Smooth muscle cell (in vitro differentiated cells): ENCODE data around the gene BCAP29. TPM values are rescaled to one million over a fixed set of nuclear protein-coding genes. Genes with fewer than 3 reads are reported as not detected.
"Not testable (repeated sequence)": the region's sequence is repeated elsewhere in the genome, so short reads cannot be mapped to it uniquely, and the experiment has no call there.

Experiments
- DNase-seq: peaks from one replicate; lab custom pipeline; 2025; ENCODE audit not compliant: unreplicated experiment; lab: John Stamatoyannopoulos, UW
- H2AFZ ChIP-seq: fragments of 200-600 bp; sonication (generic); 2 replicates; pipeline ENCODE4 v1.6.0; 2016; ENCODE audit warnings: antibody characterized with exemption, low read depth, mild to moderate bottlenecking
- H3F3A ChIP-seq: fragments of 200-600 bp; sonication (generic); 2 replicates; pipeline ENCODE4 v1.6.0; 2017; ENCODE audit warnings: antibody characterized with exemption, low read depth
- H3K27ac ChIP-seq: fragments of 200-600 bp; sonication (generic); 2 replicates; pipeline ENCODE4 v1.5.1; 2016; ENCODE audit warnings: low read depth, mild to moderate bottlenecking
- H3K27me3 ChIP-seq: fragments of 200-600 bp; sonication (generic); 2 replicates; pipeline ENCODE4 v1.6.1; 2016; ENCODE audit warnings: low read depth, mild to moderate bottlenecking
- H3K36me3 ChIP-seq: fragments of 200-600 bp; sonication (generic); 2 replicates; pipeline ENCODE4 v1.5.1; 2016; ENCODE audit warnings: low read depth
- H3K4me1 ChIP-seq: fragments of 200-600 bp; sonication (generic); 2 replicates; pipeline ENCODE4 v1.5.1; 2016; ENCODE audit warnings: low read depth
- H3K4me2 ChIP-seq: fragments of 200-600 bp; sonication (generic); 2 replicates; pipeline ENCODE4 v1.6.0; 2016; ENCODE audit warnings: mild to moderate bottlenecking
- H3K4me3 ChIP-seq: fragments of 200-600 bp; sonication (generic); 2 replicates; pipeline ENCODE4 v1.5.1; 2016; ENCODE audit warnings: mild to moderate bottlenecking
- H3K79me2 ChIP-seq: fragments of 200-600 bp; sonication (generic); 2 replicates; pipeline ENCODE4 v1.6.0; 2016; ENCODE audit warnings: low read depth, mild to moderate bottlenecking
- H3K9ac ChIP-seq: fragments of 200-600 bp; sonication (generic); 2 replicates; pipeline ENCODE4 v1.6.0; 2016; ENCODE audit warnings: low read depth
- H3K9me3 ChIP-seq: fragments of 200-600 bp; sonication (generic); replicated peaks from 2 replicates; pipeline ENCODE4 v1.5.1; 2016; ENCODE audit warnings: low read depth
- H4K20me1 ChIP-seq: fragments of 200-600 bp; sonication (generic); 2 replicates; pipeline ENCODE4 v1.6.0; 2016; ENCODE audit warnings: low read depth
- CTCF ChIP-seq: fragments of 200-600 bp; sonication (generic); IDR thresholded peaks from 2 replicates; pipeline ENCODE4 v1.5.1; 2017; ENCODE audit warnings: borderline replicate concordance, mild to moderate bottlenecking, antibody characterized with exemption; ENCODE audit not compliant: insufficient read depth, poor library complexity, severe bottlenecking
- WGBS: methylation state at CpG from one replicate; pipeline ENCODE4 v1.1.7; 2016; ENCODE audit warnings: low lambda C conversion rate; 5-methylcytosine and 5-hydroxymethylcytosine counted together
- polyA plus RNA-seq: library from polyadenylated mRNA; unstranded; fragments of >200 nt; fragmentation: Nextera tagmentation; extraction: Ambion mirVana; gene quantifications from 2 replicates; pipeline ENCODE4 v1.2.1, GENCODE V29; 2016
- total RNA-seq: library from RNA; depleted of rRNA; stranded (reverse); fragments of >200 nt; gene quantifications from 2 replicates; pipeline ENCODE4 v1.2.3, GENCODE V29; 2014

The BCAP29 gene
- total and polyA plus RNA-seq, 2 experiments from 2014 or later, result 36.3 to 135 TPM

DNA sequence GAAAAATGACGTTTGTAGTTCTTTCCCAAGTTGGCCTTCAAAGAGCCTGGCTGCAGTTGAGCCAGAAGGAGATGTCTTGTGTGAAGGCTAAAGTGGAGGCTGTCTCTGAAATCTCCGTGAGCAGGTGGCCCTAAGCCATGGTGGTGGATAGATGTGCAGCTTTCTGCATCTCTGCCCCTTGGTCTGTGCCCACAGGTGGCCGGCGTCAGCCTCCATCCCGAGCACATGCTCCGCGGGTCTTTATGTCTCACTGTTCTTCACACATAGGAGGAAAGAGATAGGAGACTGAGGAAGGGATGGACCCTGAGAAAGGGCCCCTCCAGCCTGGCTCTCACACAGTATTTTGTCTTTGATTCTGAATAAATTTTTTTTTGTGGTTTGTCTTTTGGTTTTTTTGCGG is 50.3 kb downstream of the BCAP29 start:
- Histone ChIP-seq H3K27me3 (no peaks in the 10 kb centered on the region), H3K9ac (no peak overlapping the region), H3K4me3 (no peak overlapping the region), H3K36me3 (no peaks in the 10 kb centered on the region), H3K9me3 (no peaks in the 10 kb centered on the region), H4K20me1 (no peaks in the 10 kb centered on the region), H3F3A (no peaks in the 10 kb centered on the region), H3K4me2 (no peak overlapping the region), H2AFZ (no peak overlapping the region), H3K4me1 (no peaks in the 10 kb centered on the region), H3K27ac (no peak overlapping the region), H3K79me2 (no peaks in the 10 kb centered on the region)
- no peak for TF ChIP-seq CTCF
- DNase-seq, result no peak
- WGBS, result 94% methylated on average over 8 of the region's 8 CpGs

GRCh38 chr7:107631588-107632491 is 51.8 kb downstream of the BCAP29 start:
- no peak overlapping the region for H3K4me3 ChIP-seq
- WGBS, result 91% methylated on average over 12 of the region's 12 CpGs
- TF ChIP-seq CTCF, result no peak

GRCh38 chr7:107632492-107632865 is 52.4 kb downstream of the BCAP29 start:
- H3K4me3 ChIP-seq, result no peak overlapping the region
- H3K79me2 ChIP-seq, result no peaks in the 10 kb centered on the region
- no peak overlapping the region for H3K27ac ChIP-seq
- no peaks in the 10 kb centered on the region for H3K9me3 ChIP-seq
- WGBS, result 90% methylated on average over 2 of the region's 2 CpGs
- H2AFZ ChIP-seq, result no peak overlapping the region
- DNase-seq, result no peak
- H3F3A ChIP-seq, result no peaks in the 10 kb centered on the region
- no peak for TF ChIP-seq CTCF
- H4K20me1 ChIP-seq, result no peaks in the 10 kb centered on the region
- no peak overlapping the region for H3K9ac ChIP-seq
- no peaks in the 10 kb centered on the region for H3K36me3 ChIP-seq
- H3K4me2 ChIP-seq, result no peak overlapping the region
- H3K27me3 ChIP-seq, result no peaks in the 10 kb centered on the region
- no peaks in the 10 kb centered on the region for H3K4me1 ChIP-seq

More at GRCh38 chr7:107631588-107632491, 51.8 kb downstream of the BCAP29 start:
- Histone ChIP-seq H3K9me3 (no peaks in the 10 kb centered on the region), H3K36me3 (no peaks in the 10 kb centered on the region), H4K20me1 (no peaks in the 10 kb centered on the region), H3K27ac (no peak overlapping the region), H3F3A (no peaks in the 10 kb centered on the region), H3K27me3 (no peaks in the 10 kb centered on the region), H3K9ac (no peak overlapping the region), H2AFZ (no peak overlapping the region), H3K4me1 (no peaks in the 10 kb centered on the region), H3K4me2 (no peak overlapping the region), H3K79me2 (no peaks in the 10 kb centered on the region)
- no peak for DNase-seq

GRCh38 chr7:107638594-107638993 is 58.5 kb downstream of the BCAP29 start:
- no peak overlapping the region for H3K4me2 ChIP-seq
- H2AFZ ChIP-seq, result no peak overlapping the region
- WGBS, result 86% methylated on average over 1 of the region's 1 CpG
- no peak overlapping the region for H3K9ac ChIP-seq
- no peak overlapping the region for H3K4me3 ChIP-seq
- H4K20me1 ChIP-seq, result no peaks in the 10 kb centered on the region
- no peaks in the 10 kb centered on the region for H3K4me1 ChIP-seq
- no peak for TF ChIP-seq CTCF
- no peaks in the 10 kb centered on the region for H3F3A ChIP-seq
- DNase-seq, result no peak
- no peaks in the 10 kb centered on the region for H3K36me3 ChIP-seq
- H3K27me3 ChIP-seq, result no peaks in the 10 kb centered on the region
- H3K27ac ChIP-seq, result no peak overlapping the region
- H3K9me3 ChIP-seq, result no peaks in the 10 kb centered on the region
- H3K79me2 ChIP-seq, result no peaks in the 10 kb centered on the region

DNA sequence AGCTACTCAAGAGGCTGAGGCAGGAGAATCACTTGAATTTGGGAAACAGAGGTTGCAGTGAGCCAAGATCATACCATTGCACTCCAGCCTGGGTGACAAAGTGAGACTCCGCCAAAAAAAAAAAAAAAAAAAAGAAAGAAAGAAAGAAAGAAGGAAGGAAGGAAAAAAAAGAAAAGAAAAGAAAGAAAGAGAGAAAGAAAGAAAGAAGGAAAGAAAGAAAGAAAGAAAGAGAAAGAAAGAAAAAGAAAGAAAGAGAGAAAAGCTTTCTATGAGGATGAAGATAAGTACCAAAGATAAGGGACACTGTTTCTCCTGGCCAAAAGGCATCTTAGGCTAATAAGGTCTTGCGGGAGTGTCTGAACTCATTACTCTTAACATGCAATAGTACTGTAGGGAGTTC is 59.0 kb downstream of the BCAP29 start:
- DNase-seq, H4K20me1 ChIP-seq, H3K36me3 ChIP-seq, H2AFZ ChIP-seq, H3K27me3 ChIP-seq, H3K4me3 ChIP-seq, H3K9me3 ChIP-seq, H3K79me2 ChIP-seq, H3K4me2 ChIP-seq, H3K9ac ChIP-seq, H3K27ac ChIP-seq, H3F3A ChIP-seq, H3K4me1 ChIP-seq: not testable (repeated sequence)
- 93% methylated on average over 2 of the region's 2 CpGs for WGBS
